HG03045 (cell line): Measurements from ENCODE around the gene IFI6.
"Not testable (repeated sequence)": the region's sequence is repeated elsewhere in the genome, so short reads cannot be mapped to it uniquely, and the experiment has no call there.

ENCODE experiments used
- ATAC-seq: cut with Tn5 transposase; IDR thresholded peaks from one replicate; pipeline ENCODE4 v1.9.1; 2021; ENCODE audit warnings: mild to moderate bottlenecking, moderate library complexity; ENCODE audit not compliant: unreplicated experiment

IFI6 gene

GRCh38 chr1:27632387-27633297, 39.4 kb downstream of the IFI6 start:
- ATAC-seq, result no peak

- peak; percentile 14 for ATAC-seq
Measured at GRCh38 chr1:27630859-27631491, 41.0 kb downstream of the IFI6 start.

- no peak for ATAC-seq
Measured at GRCh38 chr1:27628712-27629111, 43.3 kb downstream of the IFI6 start.

GRCh38 chr1:27627733-27628132, 44.3 kb downstream of the IFI6 start:
- not testable (repeated sequence) for ATAC-seq

- ATAC-seq, result no peak
Measured at GRCh38 chr1:27627061-27627460, 44.9 kb downstream of the IFI6 start.

- ATAC-seq, result no peak
Measured at GRCh38 chr1:27626031-27626935, 45.7 kb downstream of the IFI6 start.

GRCh38 chr1:27624467-27625178, 47.4 kb downstream of the IFI6 start:
- ATAC-seq, result peak; percentile 25

- no peak for ATAC-seq
Measured at GRCh38 chr1:27623327-27624212, 48.4 kb downstream of the IFI6 start.

GRCh38 chr1:27622828-27623227, 49.2 kb downstream of the IFI6 start:
- ATAC-seq, result no peak

- ATAC-seq, result no peak
Measured at GRCh38 chr1:27621051-27621920, 50.7 kb downstream of the IFI6 start.

GRCh38 chr1:27619782-27620438, 52.1 kb downstream of the IFI6 start:
- not testable (repeated sequence) for ATAC-seq

GRCh38 chr1:27618341-27619082, 53.5 kb downstream of the IFI6 start:
- ATAC-seq, result no peak

GRCh38 chr1:27617420-27617819, 54.6 kb downstream of the IFI6 start:
- no peak for ATAC-seq

GRCh38 chr1:27616441-27616840, 55.6 kb downstream of the IFI6 start:
- ATAC-seq, result no peak
